GM20431 (cell line): ENCODE results near the gene CAMSAP1.
"Not testable (repeated sequence)": the region's sequence is repeated elsewhere in the genome, so short reads cannot be mapped to it uniquely, and the experiment has no call there.

Source experiments
- in situ Hi-C: fragments of 300-500 bp; cut with MseI, MboI; formaldehyde crosslinking; loops from one replicate; pipeline ENCODE4 v1.15.0; 2020; ENCODE audit warnings: low sequenced_read_pairs; ENCODE audit not compliant: unreplicated experiment

Gene CAMSAP1, protein sequence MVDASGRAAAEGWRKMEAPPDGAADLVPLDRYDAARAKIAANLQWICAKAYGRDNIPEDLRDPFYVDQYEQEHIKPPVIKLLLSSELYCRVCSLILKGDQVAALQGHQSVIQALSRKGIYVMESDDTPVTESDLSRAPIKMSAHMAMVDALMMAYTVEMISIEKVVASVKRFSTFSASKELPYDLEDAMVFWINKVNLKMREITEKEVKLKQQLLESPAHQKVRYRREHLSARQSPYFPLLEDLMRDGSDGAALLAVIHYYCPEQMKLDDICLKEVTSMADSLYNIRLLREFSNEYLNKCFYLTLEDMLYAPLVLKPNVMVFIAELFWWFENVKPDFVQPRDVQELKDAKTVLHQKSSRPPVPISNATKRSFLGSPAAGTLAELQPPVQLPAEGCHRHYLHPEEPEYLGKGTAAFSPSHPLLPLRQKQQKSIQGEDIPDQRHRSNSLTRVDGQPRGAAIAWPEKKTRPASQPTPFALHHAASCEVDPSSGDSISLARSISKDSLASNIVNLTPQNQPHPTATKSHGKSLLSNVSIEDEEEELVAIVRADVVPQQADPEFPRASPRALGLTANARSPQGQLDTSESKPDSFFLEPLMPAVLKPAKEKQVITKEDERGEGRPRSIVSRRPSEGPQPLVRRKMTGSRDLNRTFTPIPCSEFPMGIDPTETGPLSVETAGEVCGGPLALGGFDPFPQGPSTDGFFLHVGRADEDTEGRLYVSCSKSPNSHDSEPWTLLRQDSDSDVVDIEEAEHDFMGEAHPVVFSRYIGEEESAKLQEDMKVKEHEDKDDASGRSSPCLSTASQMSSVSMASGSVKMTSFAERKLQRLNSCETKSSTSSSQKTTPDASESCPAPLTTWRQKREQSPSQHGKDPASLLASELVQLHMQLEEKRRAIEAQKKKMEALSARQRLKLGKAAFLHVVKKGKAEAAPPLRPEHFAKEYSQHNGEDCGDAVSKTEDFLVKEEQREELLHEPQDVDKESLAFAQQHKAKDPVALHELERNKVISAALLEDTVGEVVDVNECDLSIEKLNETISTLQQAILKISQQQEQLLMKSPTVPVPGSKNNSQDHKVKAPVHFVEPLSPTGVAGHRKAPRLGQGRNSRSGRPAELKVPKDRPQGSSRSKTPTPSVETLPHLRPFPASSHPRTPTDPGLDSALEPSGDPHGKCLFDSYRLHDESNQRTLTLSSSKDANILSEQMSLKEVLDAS (N-terminal part only)

DNA sequence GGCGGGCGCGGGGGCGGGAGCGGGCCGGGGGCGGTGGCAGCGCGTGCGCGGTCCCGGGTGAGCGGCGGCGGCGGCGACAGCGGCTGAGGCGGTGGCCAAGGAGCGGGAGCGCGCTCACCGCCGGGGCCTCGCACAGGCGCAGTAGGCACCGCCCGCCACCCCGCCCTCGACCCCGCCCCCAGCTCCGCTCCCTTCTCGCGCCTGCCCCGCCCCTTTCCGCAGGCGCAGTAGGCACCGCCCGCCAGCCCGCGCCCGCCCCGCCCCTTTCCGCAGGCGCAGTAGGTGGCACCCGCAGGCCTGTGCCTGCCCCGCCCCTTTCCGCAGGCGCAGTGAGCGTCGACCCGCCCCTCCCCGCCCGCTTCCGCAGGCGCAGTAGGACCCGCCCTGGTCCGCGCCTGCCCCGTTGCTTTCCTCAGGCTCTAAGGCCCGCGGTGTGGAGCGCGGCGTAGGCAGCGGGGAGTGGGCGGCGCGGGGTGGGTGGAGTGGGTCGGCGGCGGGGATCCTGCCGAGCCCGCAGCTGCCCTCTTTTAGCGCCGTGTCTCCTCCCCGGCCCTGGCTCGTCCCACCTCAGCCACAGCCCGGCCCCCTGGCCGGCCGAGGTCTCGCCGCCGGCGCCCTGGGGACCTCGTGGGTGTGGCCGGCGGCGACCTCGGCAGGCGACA, at the start of gene CAMSAP1:
TSS of gene CAMSAP1 (minus strand) at position 116 of the 662 bp plus-strand sequence. CDS start 387 bp downstream, outside the sequence.
- in situ Hi-C loops: no loop called here

DNA sequence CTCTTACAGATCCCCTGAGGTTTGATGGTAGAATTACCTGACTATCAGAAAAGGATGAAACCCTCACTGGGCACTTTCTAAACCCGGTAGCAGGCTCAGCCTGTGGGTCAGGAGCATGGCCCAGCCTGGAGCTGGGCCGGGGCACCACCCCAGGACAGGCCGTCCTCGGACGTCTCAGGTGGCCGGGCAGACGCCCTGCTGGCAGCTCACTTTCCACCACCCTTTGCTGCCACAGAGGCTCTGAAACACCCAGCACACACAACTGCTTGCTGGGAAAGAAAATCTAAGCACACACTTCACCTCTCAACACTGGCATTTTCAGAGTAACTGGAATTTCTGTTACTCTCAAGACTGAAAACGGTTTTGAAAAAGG, 49.4 kb upstream of the CAMSAP1 start:
- in situ Hi-C loops: no loop called here

DNA sequence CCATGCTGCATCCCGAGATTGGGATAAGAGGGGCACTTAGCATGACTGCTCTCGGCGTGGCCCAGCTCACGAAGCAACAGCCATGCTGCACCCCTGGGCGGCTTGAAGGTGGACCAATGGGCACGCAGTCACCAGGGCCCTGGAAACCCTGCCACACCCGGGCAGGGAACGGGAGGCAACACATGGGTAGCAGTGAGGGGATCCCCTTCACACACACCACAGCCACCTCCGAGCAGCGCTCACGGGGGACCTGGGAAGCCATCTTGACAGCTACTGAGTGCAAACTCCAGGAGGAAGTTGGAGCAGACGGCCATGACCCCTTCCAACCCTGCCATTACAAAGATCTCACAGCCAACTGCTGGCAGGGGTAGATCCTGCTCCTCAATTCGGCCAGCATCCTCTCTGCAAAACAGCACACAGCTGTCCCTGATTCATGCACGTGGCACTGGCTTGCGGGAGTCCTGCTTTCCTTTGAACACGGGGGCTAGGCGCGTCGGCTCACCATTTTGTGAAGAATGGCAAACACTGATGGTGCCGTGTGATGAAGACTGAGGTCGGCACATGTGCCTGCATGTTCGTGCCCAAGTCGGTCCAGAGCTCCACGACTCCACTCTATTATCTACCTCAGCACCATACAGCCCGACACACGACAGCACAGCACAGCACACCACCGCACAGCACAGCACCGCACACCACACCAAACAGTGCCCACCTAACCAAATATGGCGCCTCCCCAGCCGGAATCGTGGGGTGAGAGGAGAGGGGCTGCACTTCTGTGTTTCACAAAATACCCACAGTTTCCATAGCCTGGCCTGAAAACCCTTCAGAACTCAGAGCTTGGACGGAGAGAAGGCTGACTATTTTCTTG, 48.8 kb upstream of the CAMSAP1 start:
- in situ Hi-C loops: no loop called here

DNA sequence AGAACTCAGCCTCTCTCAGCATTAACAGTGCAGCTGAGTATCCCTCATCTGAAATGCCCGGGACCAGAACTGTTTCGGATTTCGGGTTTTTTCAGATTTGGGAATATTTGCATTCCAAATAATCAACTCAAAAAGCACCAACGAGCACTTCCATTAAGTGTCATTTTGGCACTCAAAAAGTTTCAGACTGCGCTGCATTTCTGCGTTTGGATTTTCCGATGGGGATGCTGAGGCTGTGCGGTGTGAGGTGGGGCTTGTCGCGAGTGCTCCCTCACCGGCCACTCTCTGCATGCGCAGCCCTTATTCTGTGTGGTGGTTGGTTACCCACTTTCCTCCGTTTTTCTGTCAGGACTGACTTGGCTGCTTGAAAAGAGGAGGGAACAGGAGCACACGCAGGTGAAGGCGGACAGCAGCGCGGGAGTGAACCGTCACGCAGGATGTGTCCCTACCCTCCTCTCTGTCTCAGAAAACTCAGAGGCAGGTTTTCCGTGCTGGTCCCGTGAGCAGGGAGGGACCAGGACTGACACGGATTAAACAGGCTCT, 45.4 kb upstream of the CAMSAP1 start:
- in situ Hi-C loops: no loop called here

DNA sequence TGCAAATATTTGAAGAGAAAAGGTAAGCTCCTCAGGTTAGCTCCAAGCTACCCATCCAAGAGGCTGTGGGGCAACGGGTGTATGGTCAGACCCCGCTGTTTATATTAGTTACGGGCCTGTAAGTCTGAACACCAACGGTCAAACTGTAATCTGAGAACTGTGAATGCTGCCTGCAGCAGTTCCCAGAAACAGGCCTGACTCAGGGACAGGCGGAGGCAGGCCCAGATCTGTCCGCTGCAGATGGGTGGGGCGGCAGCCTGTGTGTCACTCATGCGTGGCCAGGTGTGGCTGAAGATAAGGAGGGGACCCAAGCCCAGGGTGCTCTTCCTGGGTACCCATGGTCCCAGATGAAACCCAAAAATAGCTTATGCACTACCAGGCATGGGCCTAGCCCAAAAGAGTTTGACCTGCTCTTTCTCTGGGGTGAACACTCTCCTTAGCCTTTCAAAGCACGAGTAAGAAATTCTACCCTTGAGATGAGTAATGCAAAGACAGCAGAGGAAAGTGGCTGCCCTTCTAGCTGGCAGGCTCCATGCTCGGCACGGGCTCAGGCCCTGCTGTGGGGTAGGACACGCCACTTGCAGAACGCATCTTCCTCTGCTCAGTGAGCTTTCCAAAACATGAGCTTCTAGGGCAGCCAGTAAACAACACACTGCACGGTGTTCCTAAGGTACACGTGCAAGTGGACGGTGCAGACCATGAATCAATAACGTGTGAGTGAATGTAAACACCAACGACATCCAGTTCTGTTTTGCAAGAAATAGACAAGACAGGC, 44.7 kb upstream of the CAMSAP1 start:
- in situ Hi-C loops: no loop called here

DNA sequence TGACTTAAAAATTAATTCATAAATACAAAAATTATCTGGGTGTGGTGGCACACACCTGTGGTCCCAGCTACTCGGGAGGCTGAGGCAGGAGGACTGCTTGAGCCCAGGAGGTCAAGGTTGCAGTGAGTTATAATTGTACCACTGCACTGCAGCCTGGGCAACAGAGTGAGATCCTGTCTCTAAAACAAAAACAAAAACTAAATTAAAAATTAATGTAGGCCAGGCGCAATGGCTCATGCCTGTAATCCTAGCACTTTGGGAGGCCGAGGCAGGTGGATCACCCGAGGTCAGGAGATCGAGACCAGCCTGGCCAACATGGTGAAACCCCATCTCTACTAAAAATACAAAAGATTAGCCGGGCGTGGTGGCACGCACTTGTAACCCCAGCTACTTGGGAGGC, 44.0 kb upstream of the CAMSAP1 start:
- in situ Hi-C loops: not testable (repeated sequence)

DNA sequence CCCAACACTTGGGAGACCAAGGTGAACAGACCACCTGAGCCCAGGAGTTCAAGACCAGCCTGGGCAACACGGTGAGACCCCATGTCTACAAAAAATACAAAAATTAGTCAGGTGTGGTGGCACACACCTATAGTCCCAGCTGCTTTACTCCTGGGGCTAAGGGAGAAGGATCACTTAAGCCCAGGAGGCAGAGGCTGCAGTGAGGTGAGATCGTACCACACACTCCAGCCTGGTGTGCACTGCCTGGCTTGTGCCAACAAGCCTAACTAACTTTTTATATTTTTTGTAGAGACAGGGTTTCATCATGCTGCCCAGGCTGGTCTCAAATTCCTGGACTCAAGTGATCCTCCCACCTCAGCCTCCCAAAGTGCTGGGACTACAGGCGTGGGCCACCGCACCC, 43.5 kb upstream of the CAMSAP1 start:
- in situ Hi-C loops: not testable (repeated sequence)

DNA sequence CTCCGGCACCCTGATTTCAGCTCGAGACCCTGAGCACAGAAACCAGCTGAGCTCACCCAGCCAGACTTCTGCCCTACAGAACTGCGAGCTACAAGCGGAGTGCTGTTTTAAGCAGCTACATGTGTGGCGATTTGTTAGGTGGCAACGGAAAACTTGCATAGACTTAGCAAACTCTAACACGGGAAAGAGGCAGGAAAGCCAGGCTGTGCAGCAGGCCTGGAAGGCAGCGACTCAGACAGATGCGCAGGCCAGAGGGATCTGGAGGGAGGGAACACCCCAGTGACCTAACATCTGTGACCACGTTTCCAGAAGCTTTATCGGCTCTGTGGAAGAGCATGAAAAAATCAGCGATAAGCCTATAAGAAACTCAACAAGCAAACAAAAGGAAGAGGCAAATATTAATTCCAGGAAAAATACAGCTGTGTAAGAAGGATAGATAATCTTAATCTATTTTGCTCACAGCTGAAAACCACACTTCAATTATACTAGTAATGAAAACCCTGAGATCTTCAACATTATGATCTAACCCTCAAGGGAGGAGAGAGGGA, 42.9 kb upstream of the CAMSAP1 start:
- in situ Hi-C loops: no loop called here

DNA sequence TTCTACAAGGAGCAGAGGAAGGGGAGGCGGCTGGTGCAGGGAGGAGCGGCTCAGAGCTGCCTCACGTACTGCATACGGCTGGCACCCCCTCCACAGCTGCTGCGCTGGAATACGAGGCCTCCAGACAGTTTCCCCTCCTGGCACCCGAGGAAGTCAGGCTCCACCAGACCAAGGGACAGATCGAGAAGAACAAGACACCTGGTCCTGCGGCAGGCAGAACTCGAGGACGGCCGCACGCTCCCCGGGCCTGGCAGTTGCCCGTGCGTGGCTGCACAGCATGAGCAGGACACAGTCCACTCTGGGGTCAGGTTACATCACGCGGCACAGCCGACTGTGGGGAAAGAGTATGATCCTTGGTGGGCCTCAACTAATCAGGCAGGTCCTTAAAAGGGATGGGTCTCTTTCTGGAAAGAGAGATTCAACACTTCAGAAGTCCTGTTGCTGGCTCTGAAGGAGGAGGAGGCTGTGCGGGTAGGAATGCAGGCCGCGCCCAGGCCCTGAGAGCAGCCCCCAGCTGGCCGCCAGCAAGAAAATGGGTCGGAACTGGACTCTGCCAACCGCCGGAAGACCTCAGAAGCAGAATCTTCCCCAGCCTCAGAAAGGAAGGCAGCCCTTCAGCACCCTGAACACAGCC, 42.3 kb upstream of the CAMSAP1 start:
- in situ Hi-C loops: no loop called here

DNA sequence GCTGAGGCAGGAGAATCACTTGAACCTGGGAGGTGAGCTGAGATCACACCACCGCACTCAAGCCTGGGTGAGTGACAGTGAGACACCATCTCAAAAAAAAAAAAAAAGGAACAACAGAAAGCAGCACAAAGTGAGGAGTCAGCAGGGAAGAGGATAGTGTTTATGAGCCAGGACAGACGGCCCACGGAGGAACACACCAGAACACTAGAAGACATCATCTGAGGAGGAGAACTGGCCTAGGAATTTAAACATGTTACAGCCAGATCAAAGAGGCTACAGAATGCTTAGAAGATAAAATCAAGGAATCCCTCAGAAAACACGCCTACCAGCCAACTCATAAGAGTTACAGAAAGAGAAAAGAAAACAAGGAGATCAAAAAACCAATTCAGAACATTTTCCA, 41.6 kb upstream of the CAMSAP1 start:
- in situ Hi-C loops: no loop called here

DNA sequence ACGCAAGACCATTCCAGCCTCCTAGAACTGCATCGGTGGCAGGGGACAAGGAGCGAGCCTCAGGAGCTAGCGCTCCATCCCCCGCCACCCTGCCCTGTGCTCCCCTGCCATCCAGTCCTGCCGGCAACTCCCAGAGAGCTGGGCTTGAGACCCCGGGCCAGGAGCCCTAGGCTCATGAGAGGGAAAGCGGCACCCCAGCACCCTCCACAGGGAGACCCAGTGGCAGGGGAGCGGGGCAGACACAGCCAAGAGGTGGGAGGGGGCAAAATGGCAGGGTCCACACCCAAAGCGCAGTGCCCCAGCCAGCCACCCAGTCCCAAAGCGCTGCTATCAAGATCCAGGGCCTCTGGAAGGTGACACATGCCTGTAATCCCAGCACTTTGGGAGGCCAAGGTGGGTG, 41.1 kb upstream of the CAMSAP1 start:
- in situ Hi-C loops: no loop called here

DNA sequence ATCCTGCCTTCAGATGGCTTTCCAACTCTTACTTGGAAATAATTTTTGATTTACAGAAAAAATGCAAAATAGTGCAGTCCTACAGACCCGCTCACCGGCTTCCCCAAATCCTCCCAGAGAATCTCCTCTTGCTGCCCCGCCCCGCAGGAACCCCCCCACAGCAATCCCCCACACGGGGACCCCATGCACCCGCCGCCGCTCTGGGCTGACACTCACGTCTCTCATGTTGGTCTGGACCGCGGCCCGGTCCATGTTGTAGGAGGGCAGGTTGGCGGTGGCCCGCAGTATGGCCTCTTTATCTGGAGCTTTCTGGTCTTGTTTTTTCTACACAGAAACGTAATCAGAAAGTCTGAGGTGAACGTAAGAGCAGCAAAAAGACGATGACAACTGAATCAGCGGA, 40.2 kb upstream of the CAMSAP1 start:
- in situ Hi-C loops: no loop called here

DNA sequence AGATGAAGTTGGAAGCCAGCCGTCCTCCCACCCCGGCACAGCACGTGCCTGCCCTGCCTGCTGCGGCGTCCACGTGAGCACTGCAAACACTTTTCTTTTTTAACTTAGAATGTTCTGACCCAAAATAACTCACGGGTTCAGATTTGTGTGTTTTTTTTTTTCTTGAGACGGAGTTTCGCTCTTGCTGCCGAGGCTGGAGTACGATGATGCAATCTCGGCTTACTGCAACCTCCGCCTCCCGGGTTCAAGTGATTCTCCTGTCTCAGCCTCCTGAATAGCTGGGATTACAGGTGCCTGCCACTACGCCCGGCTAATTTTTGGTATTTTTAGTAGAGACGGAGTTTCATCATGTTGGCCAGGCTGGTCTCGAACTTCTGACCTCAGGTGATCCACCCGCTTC, 39.8 kb upstream of the CAMSAP1 start:
- in situ Hi-C loops: not testable (repeated sequence)

DNA sequence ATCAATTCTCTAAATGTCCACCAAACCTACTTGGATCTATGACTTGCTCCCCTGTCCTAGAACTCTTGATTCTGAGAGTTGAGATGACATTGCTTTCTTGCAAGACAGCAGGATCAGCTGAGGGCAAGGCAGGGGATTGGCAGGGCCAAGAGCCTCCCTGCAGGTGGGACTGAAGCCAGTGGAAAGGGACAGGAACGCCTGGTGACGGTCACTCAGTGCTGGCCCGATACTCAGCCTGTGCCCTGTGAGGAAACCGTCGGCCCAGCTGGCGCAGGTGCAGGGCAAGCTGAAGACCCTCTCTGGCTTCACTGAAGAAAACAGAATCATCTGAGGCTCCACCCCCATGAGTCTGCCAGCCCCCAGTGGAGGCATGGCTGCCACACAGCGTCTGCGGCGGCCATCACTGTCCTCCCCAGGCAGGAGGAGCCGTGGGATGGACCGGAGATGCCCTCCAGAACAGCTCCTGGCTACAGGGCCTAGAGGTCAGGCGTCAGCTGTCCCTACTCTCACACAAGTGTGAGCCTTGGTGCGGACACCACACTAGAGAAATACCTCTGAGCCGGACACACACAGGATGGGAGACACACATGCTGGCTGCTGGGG, 39.1 kb upstream of the CAMSAP1 start:
- in situ Hi-C loops: no loop called here

DNA sequence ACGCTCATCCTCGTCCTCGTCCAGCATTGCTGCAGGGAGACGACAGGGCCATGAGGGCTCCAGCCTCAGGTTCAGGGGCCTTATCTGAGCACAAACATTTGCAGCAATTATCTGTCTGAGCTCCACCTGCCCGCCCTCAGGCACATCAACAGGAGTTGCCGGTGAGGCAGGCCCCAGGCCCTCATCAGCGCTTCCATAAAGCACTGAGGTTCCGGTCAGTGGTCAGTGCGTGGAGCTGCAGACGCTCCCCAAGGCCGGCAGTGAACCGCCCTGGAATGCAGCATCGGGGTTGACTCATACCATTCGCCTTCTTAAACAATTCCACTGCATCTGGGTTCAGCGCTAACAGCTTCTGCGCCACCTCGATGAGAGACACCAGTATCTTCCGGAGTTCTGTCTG, 38.6 kb upstream of the CAMSAP1 start:
- in situ Hi-C loops: no loop called here

DNA sequence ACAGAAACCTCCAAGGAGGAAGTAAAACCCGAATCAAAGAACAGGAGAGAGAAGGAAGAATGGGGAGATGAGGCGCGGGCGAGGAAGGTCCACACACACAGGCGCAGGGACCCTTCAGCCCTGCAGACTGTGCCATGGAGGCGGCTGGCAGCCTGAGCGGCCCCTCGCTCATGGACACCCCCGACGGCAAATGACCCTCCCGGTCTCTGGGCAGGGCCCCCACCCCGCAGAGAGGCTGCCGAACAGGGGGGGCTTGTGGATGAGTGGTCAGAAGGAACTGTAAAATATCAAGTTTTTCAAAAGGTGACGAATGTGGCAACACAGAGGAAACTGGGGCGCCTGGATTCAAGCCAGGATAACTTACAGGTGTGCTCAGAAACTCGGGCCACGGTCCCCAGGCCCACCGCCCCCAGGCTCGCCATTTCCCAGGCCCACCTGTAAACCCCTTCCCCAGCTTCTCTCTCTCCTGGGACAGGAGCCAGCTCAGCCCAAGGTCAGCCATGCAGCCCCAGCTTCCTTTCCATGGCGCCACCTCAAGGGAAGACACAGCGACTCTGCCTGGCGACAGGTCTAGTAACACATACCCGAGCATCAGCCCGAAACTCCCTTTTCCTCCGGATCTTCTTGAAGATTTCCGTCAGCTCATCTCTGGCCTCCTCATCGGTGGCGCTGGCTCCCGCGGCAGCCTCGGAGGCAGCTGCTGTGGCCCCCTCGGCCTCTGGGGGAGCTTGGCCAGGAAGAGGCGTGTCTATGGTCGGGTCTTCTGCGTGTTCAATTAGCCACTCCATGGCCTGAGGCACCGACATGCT, 37.3 kb upstream of the CAMSAP1 start:
- in situ Hi-C loops: no loop called here
